Mesendoderm (in vitro differentiated cells): Measurements from ENCODE around the gene RTRAF.

Experiments
- DNase-seq: peaks from one replicate; pipeline ENCODE4 v3.0.0; 2013
- H2AK5ac ChIP-seq: 2 replicates; pipeline ENCODE4 v1.6.1; 2013; ENCODE audit warnings: low read length, inconsistent platforms
- H2BK120ac ChIP-seq: 2 replicates; pipeline ENCODE4 v1.6.1; 2013; ENCODE audit warnings: low read depth, mild to moderate bottlenecking, low read length, moderate library complexity, mixed read lengths
- H2BK15ac ChIP-seq: replicated peaks from 2 replicates; pipeline ENCODE4 v1.6.1; 2013; ENCODE audit warnings: low read depth, mild to moderate bottlenecking, moderate library complexity
- H2BK5ac ChIP-seq: 2 replicates; pipeline ENCODE4 v1.6.1; 2013; ENCODE audit warnings: low read length, inconsistent platforms
- H3K18ac ChIP-seq: 2 replicates; pipeline ENCODE4 v1.6.1; 2013; ENCODE audit warnings: mild to moderate bottlenecking, low read length, mixed read lengths
- H3K23ac ChIP-seq: one replicate; pipeline ENCODE4 v1.6.1; 2013; ENCODE audit warnings: low read length
- H3K27ac ChIP-seq: 2 replicates; pipeline ENCODE4 v1.5.1; 2013; ENCODE audit warnings: low read depth, mild to moderate bottlenecking, inconsistent platforms, low read length, moderate library complexity
- H3K27me3 ChIP-seq: 2 replicates; pipeline ENCODE4 v1.6.1; 2013; ENCODE audit warnings: low read length, control low read depth, mild to moderate bottlenecking, inconsistent platforms; ENCODE audit not compliant: insufficient read depth, poor library complexity
- H3K36me3 ChIP-seq: 2 replicates; pipeline ENCODE4 v1.6.1; 2013; ENCODE audit warnings: low read length, inconsistent platforms; ENCODE audit not compliant: control insufficient read depth, insufficient read depth
- H3K4ac ChIP-seq: one replicate; pipeline ENCODE4 v1.6.1; 2013; ENCODE audit warnings: low read depth, mild to moderate bottlenecking, low read length, moderate library complexity
- H3K4me1 ChIP-seq: 2 replicates; pipeline ENCODE4 v1.6.1; 2013; ENCODE audit warnings: low read depth, low read length, inconsistent platforms; ENCODE audit not compliant: control insufficient read depth
- H3K4me2 ChIP-seq: 2 replicates; pipeline ENCODE4 v1.6.1; 2013; ENCODE audit warnings: low read length
- H3K4me3 ChIP-seq: 2 replicates; pipeline ENCODE4 v1.5.1; 2013; ENCODE audit warnings: mild to moderate bottlenecking, low read length
- H3K56ac ChIP-seq: one replicate; pipeline ENCODE4 v1.6.1; 2013; ENCODE audit warnings: low read length
- H3K79me1 ChIP-seq: 2 replicates; pipeline ENCODE4 v1.6.1; 2013; ENCODE audit warnings: low read length, inconsistent platforms
- H3K79me2 ChIP-seq: 2 replicates; pipeline ENCODE4 v1.6.1; 2013; ENCODE audit warnings: mild to moderate bottlenecking, low read length; ENCODE audit not compliant: control insufficient read depth, insufficient read depth
- H3K9ac ChIP-seq: 2 replicates; pipeline ENCODE4 v1.6.1; 2013; ENCODE audit warnings: low read length, inconsistent platforms
- H4K5ac ChIP-seq: one replicate; pipeline ENCODE4 v1.6.1; 2013; ENCODE audit warnings: low read length
- H4K8ac ChIP-seq: one replicate; pipeline ENCODE4 v1.6.1; 2013; ENCODE audit warnings: low read depth, mild to moderate bottlenecking, control low read depth, low read length, moderate library complexity
- WGBS: extraction: QIAGEN DNeasy Blood & Tissue Kit; methylation state at CpG from one replicate; pipeline ENCODE4 v1.1.7; 2013; ENCODE audit warnings: low lambda C conversion rate, missing lambda C conversion rate; ENCODE audit not compliant: insufficient coverage; ENCODE audit errors: extremely low coverage; 5-methylcytosine and 5-hydroxymethylcytosine counted together

The RTRAF gene

GRCh38 chr14:52042371-52043289, 53.3 kb downstream of the RTRAF start:
- no peaks in the 10 kb centered on the region for H3K79me1 ChIP-seq
- no peak overlapping the region for H4K8ac ChIP-seq
- H2BK120ac ChIP-seq, result no peak overlapping the region
- H2BK15ac ChIP-seq, result no peak overlapping the region
- no peak overlapping the region for H3K18ac ChIP-seq
- no peak overlapping the region for H3K27ac ChIP-seq
- no peak overlapping the region for H2BK5ac ChIP-seq
- H3K4me2 ChIP-seq, result no peak overlapping the region
- H3K79me2 ChIP-seq, result no peaks in the 10 kb centered on the region
- no peaks in the 10 kb centered on the region for H3K36me3 ChIP-seq
- H3K4me1 ChIP-seq, result no peaks in the 10 kb centered on the region
- no peak overlapping the region for H3K23ac ChIP-seq
- no peak overlapping the region for H2AK5ac ChIP-seq
- no peak overlapping the region for H3K4ac ChIP-seq
- no peak overlapping the region for H3K4me3 ChIP-seq
- DNase-seq, result no peak
- WGBS, result no CpG with 5 or more reads among the region's 8 CpGs
- no peak overlapping the region for H3K56ac ChIP-seq
- H3K27me3 ChIP-seq, result no peaks in the 10 kb centered on the region
- H3K9ac ChIP-seq, result no peak overlapping the region
- H4K5ac ChIP-seq, result no peak overlapping the region

GRCh38 chr14:52043690-52044089, 54.3 kb downstream of the RTRAF start:
- H3K18ac ChIP-seq, result no peak overlapping the region
- H3K79me2 ChIP-seq, result no peaks in the 10 kb centered on the region
- no peaks in the 10 kb centered on the region for H3K27me3 ChIP-seq
- H3K23ac ChIP-seq, result no peak overlapping the region
- no peak overlapping the region for H2AK5ac ChIP-seq
- no peak overlapping the region for H2BK120ac ChIP-seq
- H3K27ac ChIP-seq, result no peak overlapping the region
- H3K4ac ChIP-seq, result no peak overlapping the region
- no peaks in the 10 kb centered on the region for H3K4me1 ChIP-seq
- H4K5ac ChIP-seq, result no peak overlapping the region
- no peak overlapping the region for H3K4me3 ChIP-seq
- no CpG with 5 or more reads among the region's 5 CpGs for WGBS
- H3K56ac ChIP-seq, result no peak overlapping the region
- no peak overlapping the region for H3K4me2 ChIP-seq
- no peaks in the 10 kb centered on the region for H3K79me1 ChIP-seq
- no peaks in the 10 kb centered on the region for H3K36me3 ChIP-seq
- H2BK15ac ChIP-seq, result no peak overlapping the region
- no peak overlapping the region for H3K9ac ChIP-seq
- no peak overlapping the region for H2BK5ac ChIP-seq
- DNase-seq, result peak; percentile 67
- H4K8ac ChIP-seq, result no peak overlapping the region

- H2BK15ac ChIP-seq, result no peak overlapping the region
- no peak overlapping the region for H3K4ac ChIP-seq
- no peaks in the 10 kb centered on the region for H3K79me1 ChIP-seq
- H4K8ac ChIP-seq, result no peak overlapping the region
- no peak overlapping the region for H4K5ac ChIP-seq
- H3K4me3 ChIP-seq, result no peak overlapping the region
- no peaks in the 10 kb centered on the region for H3K27me3 ChIP-seq
- no peak overlapping the region for H2BK120ac ChIP-seq
- DNase-seq, result no peak
- WGBS, result no CpG with 5 or more reads among the region's 11 CpGs
- no peak overlapping the region for H3K18ac ChIP-seq
- no peaks in the 10 kb centered on the region for H3K36me3 ChIP-seq
- no peak overlapping the region for H3K56ac ChIP-seq
- no peak overlapping the region for H3K4me2 ChIP-seq
- no peaks in the 10 kb centered on the region for H3K4me1 ChIP-seq
- no peak overlapping the region for H3K27ac ChIP-seq
- H3K9ac ChIP-seq, result no peak overlapping the region
- no peak overlapping the region for H2BK5ac ChIP-seq
- no peak overlapping the region for H3K23ac ChIP-seq
- no peak overlapping the region for H2AK5ac ChIP-seq
- no peaks in the 10 kb centered on the region for H3K79me2 ChIP-seq
These were observed 55.6 kb downstream of the RTRAF start for GRCh38 chr14:52044791-52045522.

- H3K79me2 ChIP-seq, result no peaks in the 10 kb centered on the region
- H3K27ac ChIP-seq, result no peak overlapping the region
- H3K4me1 ChIP-seq, result no peaks in the 10 kb centered on the region
These were observed 57.1 kb downstream of the RTRAF start for GRCh38 chr14:52046376-52046917.

GRCh38 chr14:52048116-52048515, 58.8 kb downstream of the RTRAF start:
- no peaks in the 10 kb centered on the region for H3K36me3 ChIP-seq
- no peak overlapping the region for H3K4ac ChIP-seq
- no peak overlapping the region for H4K8ac ChIP-seq
- H3K27me3 ChIP-seq, result no peaks in the 10 kb centered on the region
- no peaks in the 10 kb centered on the region for H3K79me2 ChIP-seq
- no peak overlapping the region for H3K4me2 ChIP-seq
- H3K4me1 ChIP-seq, result no peaks in the 10 kb centered on the region
- H2AK5ac ChIP-seq, result no peak overlapping the region
- no peak overlapping the region for H3K18ac ChIP-seq
- DNase-seq, result no peak
- no peak overlapping the region for H3K27ac ChIP-seq
- no peak overlapping the region for H2BK5ac ChIP-seq
- WGBS, result no CpG with 5 or more reads among the region's 10 CpGs
- no peak overlapping the region for H4K5ac ChIP-seq
- H2BK15ac ChIP-seq, result no peak overlapping the region
- H3K4me3 ChIP-seq, result no peak overlapping the region
- H3K9ac ChIP-seq, result no peak overlapping the region
- no peaks in the 10 kb centered on the region for H3K79me1 ChIP-seq
- H3K56ac ChIP-seq, result no peak overlapping the region
- H3K23ac ChIP-seq, result no peak overlapping the region
- no peak overlapping the region for H2BK120ac ChIP-seq

More at GRCh38 chr14:52046376-52046917, 57.1 kb downstream of the RTRAF start:
- H3K23ac ChIP-seq, result no peak overlapping the region
- H3K4ac ChIP-seq, result no peak overlapping the region
- no peaks in the 10 kb centered on the region for H3K79me1 ChIP-seq
- H3K18ac ChIP-seq, result no peak overlapping the region
- no CpG with 5 or more reads among the region's 2 CpGs for WGBS
- no peak overlapping the region for H3K4me2 ChIP-seq
- no peak overlapping the region for H4K5ac ChIP-seq
- no peak overlapping the region for H3K56ac ChIP-seq
- no peak overlapping the region for H3K4me3 ChIP-seq
- DNase-seq, result no peak
- H2BK5ac ChIP-seq, result no peak overlapping the region
- H3K27me3 ChIP-seq, result no peaks in the 10 kb centered on the region
- no peak overlapping the region for H2BK120ac ChIP-seq
- no peak overlapping the region for H2BK15ac ChIP-seq
- no peak overlapping the region for H4K8ac ChIP-seq
- no peaks in the 10 kb centered on the region for H3K36me3 ChIP-seq
- H3K9ac ChIP-seq, result no peak overlapping the region
- H2AK5ac ChIP-seq, result no peak overlapping the region
